ENCODE results near the gene GSTA4. TPM values are rescaled to one million over a fixed set of nuclear protein-coding genes. Genes with fewer than 3 reads are reported as not detected.
"Not testable (repeated sequence)": the region's sequence is repeated elsewhere in the genome, so short reads cannot be mapped to it uniquely, and the experiment has no call there.

GSTA4 gene
- total and polyA plus RNA-seq, 9 donors = 23.0 to 309 (median 35.1) TPM

- no peak for DNase-seq
- WGBS, 3 donors = 69 to 77% (median 76%) methylated on average over 4 of the region's 4 CpGs
Observed at GRCh38 chr6:52965380-52965779, 29.7 kb downstream of the GSTA4 start.

GRCh38 chr6:52964318-52964717 lies 30.8 kb downstream of the GSTA4 start:
- H3K4me1 ChIP-seq (ENCODE audit: insufficient read depth) = no peaks in the 10 kb centered on the region
- TF ChIP-seq POLR2A (IDR thresholded peaks at IDR 0.05) = no peak
- TF ChIP-seq CTCF (IDR thresholded peaks at IDR 0.05) = no peak
- no peak for TF ChIP-seq EP300 (IDR thresholded peaks at IDR 0.05)
- no peak for DNase-seq
- intact Hi-C loops (cut with DNase I) = no loop called here
- H3K36me3 ChIP-seq = no peaks in the 10 kb centered on the region
- no peaks in the 10 kb centered on the region for H3K9me3 ChIP-seq
- 30 to 47% (median 46%) methylated on average over 1 of the region's 1 CpG for WGBS, 3 donors
- H3K4me3 ChIP-seq = no peak overlapping the region
- no peaks in the 10 kb centered on the region for H3K27me3 ChIP-seq
- no peak overlapping the region for H3K27ac ChIP-seq

More at GRCh38 chr6:52965380-52965779, 29.7 kb downstream of the GSTA4 start:
- Histone ChIP-seq H3K4me3 (no peak overlapping the region), H3K4me1 (ENCODE audit: insufficient read depth) (no peaks in the 10 kb centered on the region), H3K27ac (no peak overlapping the region), H3K36me3 (no peaks in the 10 kb centered on the region), H3K27me3 (no peaks in the 10 kb centered on the region), H3K9me3 (no peaks in the 10 kb centered on the region)
- intact Hi-C loops (cut with DNase I) = no loop called here
- TF ChIP-seq EP300 (IDR thresholded peaks at IDR 0.05) (no peak), CTCF (IDR thresholded peaks at IDR 0.05) (no peak), POLR2A (IDR thresholded peaks at IDR 0.05) (no peak)

- no peak for DNase-seq
- WGBS, 3 donors = 75 to 83% (median 78%) methylated on average over 6 of the region's 6 CpGs
- TF ChIP-seq CTCF (IDR thresholded peaks at IDR 0.05) = no peak
- TF ChIP-seq EP300 (IDR thresholded peaks at IDR 0.05) = no peak
- no peak for TF ChIP-seq POLR2A (IDR thresholded peaks at IDR 0.05)
- Histone ChIP-seq H3K27me3 (no peaks in the 10 kb centered on the region), H3K9me3 (no peaks in the 10 kb centered on the region), H3K27ac (no peak overlapping the region), H3K4me1 (ENCODE audit: insufficient read depth) (no peaks in the 10 kb centered on the region), H3K36me3 (no peaks in the 10 kb centered on the region), H3K4me3 (no peak overlapping the region)
- intact Hi-C loops (cut with DNase I) = no loop called here
Observed at GRCh38 chr6:52962701-52963100, 32.4 kb downstream of the GSTA4 start.

GRCh38 chr6:52961022-52961421 lies 34.1 kb downstream of the GSTA4 start:
- H3K27ac ChIP-seq; intact Hi-C loops (cut with DNase I); DNase-seq; H3K27me3 ChIP-seq; H3K36me3 ChIP-seq; H3K9me3 ChIP-seq; H3K4me3 ChIP-seq; H3K4me1 ChIP-seq (ENCODE audit: insufficient read depth): not testable (repeated sequence)
- 84 to 87% (median 85%) methylated on average over 10 of the region's 10 CpGs for WGBS, 3 donors

GRCh38 chr6:52960211-52960610 lies 34.9 kb downstream of the GSTA4 start:
- H3K9me3 ChIP-seq; H3K4me3 ChIP-seq; H3K4me1 ChIP-seq (ENCODE audit: insufficient read depth); H3K27ac ChIP-seq; intact Hi-C loops (cut with DNase I); H3K27me3 ChIP-seq; H3K36me3 ChIP-seq; DNase-seq: not testable (repeated sequence)
- WGBS, 3 donors = 83 to 90% (median 89%) methylated on average over 8 of the region's 8 CpGs

Data from ovary (tissue), 9 donors.